Uterus (tissue), 2 donors: ENCODE results near the gene HMCN1.

Source experiments
- CTCF ChIP-seq, 4 experiments: fragments of 200-600 bp in 2 of 4; fragments of 450-650 bp in 2 of 4; sonication (generic) in 2 of 4; IDR thresholded peaks; one replicate each; pipeline ENCODE4 v1.5.1; 2016 to 2019; ENCODE audit warnings: antibody characterized with exemption in 4 of 4, mild to moderate bottlenecking in 2 of 4, moderate library complexity in 1 of 4
- POLR2A ChIP-seq, 2 donors: fragments of 450-650 bp; IDR thresholded peaks; one replicate each; pipeline ENCODE4 v1.6.1; 2016; ENCODE audit warnings: antibody characterized with exemption in 2 of 2, mild to moderate bottlenecking in 1 of 2, moderate library complexity in 1 of 2

GRCh38 chr1:186154651-186155050 lies 420.5 kb downstream of the HMCN1 start:
- TF ChIP-seq CTCF (IDR thresholded peaks at IDR 0.05) (no peak), POLR2A (IDR thresholded peaks at IDR 0.05) (no peak)
